Upper lobe of left lung (tissue), 6 donors: Measurements from ENCODE around the gene CFAP119. TPM values are rescaled to one million over a fixed set of nuclear protein-coding genes. Genes with fewer than 3 reads are reported as not detected.

ENCODE experiments used
- ATAC-seq, 2 donors: fragments of 200-7000 bp; cut with Tn5 transposase; one replicate each; pipeline ENCODE4 v1.9.1; 2022; ENCODE audit warnings: mild to moderate bottlenecking in 2 of 2, moderate library complexity in 2 of 2; ENCODE audit not compliant: low FRiP score in 2 of 2
- DNase-seq, 2 donors: peaks; one replicate each; pipeline ENCODE4 v3.0.0-alpha.2; 2019 to 2020
- H3K27ac ChIP-seq, 4 donors: fragments of 200-600 bp; sonication (generic); one replicate each; pipeline ENCODE4 v1.5.1; 2016 to 2019
- H3K27me3 ChIP-seq, 4 donors: fragments of 200-600 bp; sonication (generic); one replicate each; pipeline ENCODE4 v1.5.1; 2017 to 2019
- H3K36me3 ChIP-seq, 4 donors: fragments of 200-600 bp; sonication (generic); one replicate each; pipeline ENCODE4 v1.5.1; 2016 to 2019
- H3K4me1 ChIP-seq, 4 donors: fragments of 200-600 bp; sonication (generic); one replicate each; pipeline ENCODE4 v1.5.1; 2018 to 2019
- H3K4me3 ChIP-seq, 4 donors: fragments of 200-600 bp; sonication (generic); one replicate each; pipeline ENCODE4 v1.5.1; 2017 to 2019; ENCODE audit warnings: mild to moderate bottlenecking in 2 of 4, moderate library complexity in 1 of 4
- H3K9me3 ChIP-seq, 4 donors: fragments of 200-600 bp; sonication (generic); one replicate each; pipeline ENCODE4 v1.5.1; 2018 to 2019
- CTCF ChIP-seq, 6 experiments: fragments of 450-650 bp in 4 of 6; fragments of 200-600 bp in 2 of 6; sonication (generic) in 2 of 6; IDR thresholded peaks; one replicate each; pipeline ENCODE4 v1.5.1; 2016 to 2019; ENCODE audit warnings: antibody characterized with exemption in 6 of 6
- EP300 ChIP-seq, 4 donors: sonication (generic); formaldehyde crosslinking; IDR thresholded peaks; one replicate each; pipeline ENCODE4 v1.5.1; 2017; ENCODE audit warnings: antibody characterized with exemption in 4 of 4, control low read depth in 2 of 4
- POLR2A ChIP-seq, 4 donors: fragments of 450-650 bp; IDR thresholded peaks; one replicate each; pipeline ENCODE4 v1.5.1; 2016 to 2017; ENCODE audit warnings: antibody characterized with exemption in 4 of 4, mild to moderate bottlenecking in 2 of 4
- POLR2AphosphoS5 ChIP-seq, 2 donors: sonication (generic); formaldehyde crosslinking; IDR thresholded peaks; one replicate each; pipeline ENCODE4 v1.5.1; 2017; ENCODE audit warnings: antibody characterized with exemption in 2 of 2
- WGBS, 2 donors: methylation state at CpG; one replicate each; pipeline ENCODE4 v1.1.5; 2017 to 2018; 5-methylcytosine and 5-hydroxymethylcytosine counted together
- small RNA-seq, 4 donors: library from RNA; depleted of rRNA; stranded (forward); fragments of <200 nt; gene quantifications; one replicate each; pipeline ENCODE3, GENCODE V24; 2016
- total RNA-seq, 6 donors: library from RNA; depleted of rRNA in 4 of 6; stranded (reverse); fragments of >200 nt in 4 of 6; gene quantifications; one replicate each; pipeline versions ENCODE4 v1.1.0 to v1.2.1, GENCODE V29; 2016 to 2021
- donor health status: DM: no; HTN: no; CAD: no; lungs with moderate emphysema.
- donor health status: DM: no; HTN: yes; CAD: no; lungs with severe emphysema.

Gene CFAP119
- total RNA-seq, 6 donors from 2014 or later, result 6.1 to 45.1 (median 16.0) TPM

- 88 to 93% methylated on average over 1 of the region's 1 CpG for WGBS, 2 donors
- H3K4me3 ChIP-seq, result no peak overlapping the region
- H3K36me3 ChIP-seq, result peaks cover 64 to 100% (median 94%) of the 10 kb centered on the region in 4 donors
- no peaks in the 10 kb centered on the region for H3K27me3 ChIP-seq
- DNase-seq (no peak), ATAC-seq (no peak)
- TF ChIP-seq POLR2A (IDR thresholded peaks at IDR 0.05) (no peak), CTCF (IDR thresholded peaks at IDR 0.05) (no peak), EP300 (IDR thresholded peaks at IDR 0.05) (no peak), POLR2AphosphoS5 (IDR thresholded peaks at IDR 0.05) (no peak)
- H3K9me3 ChIP-seq, result no peaks in the 10 kb centered on the region
- no peak overlapping the region for H3K27ac ChIP-seq
- peaks cover 3 to 16% (median 11%) of the 10 kb centered on the region in 4 donors for H3K4me1 ChIP-seq
Observed at GRCh38 chr16:30711712-30712111, 50.1 kb downstream of the CFAP119 start.

GRCh38 chr16:30710971-30711370, 50.9 kb downstream of the CFAP119 start:
- TF ChIP-seq EP300 (IDR thresholded peaks at IDR 0.05) (no peak), POLR2A (IDR thresholded peaks at IDR 0.05) (no peak), CTCF (IDR thresholded peaks at IDR 0.05) (no peak), POLR2AphosphoS5 (IDR thresholded peaks at IDR 0.05) (no peak)
- H3K9me3 ChIP-seq, result no peaks in the 10 kb centered on the region
- no peak for ATAC-seq
- peaks cover 3 to 14% (median 6%) of the 10 kb centered on the region in 4 donors for H3K4me1 ChIP-seq
- DNase-seq, result no peak
- WGBS, 2 donors, result 97% methylated on average over 4 of the region's 4 CpGs
- H3K36me3 ChIP-seq, result peaks cover 64 to 100% (median 94%) of the 10 kb centered on the region in 4 donors
- no peak overlapping the region for H3K4me3 ChIP-seq
- H3K27me3 ChIP-seq, result no peaks in the 10 kb centered on the region
- no peak overlapping the region for H3K27ac ChIP-seq

Small RNA genes lying within 50 kb of the gene (small RNA-seq; reads per million reads assigned to genes)
- 0.11 to 1.6 (median 0.39) reads per million in 4 donors for gene SNORA30

Other genes with a start within 250 kb of the CFAP119 start
- 10 to 100 TPM; 27.3 to 58.7 (median 34.8) TPM for gene ZNF768, start 235.5 kb downstream of the CFAP119 start, total RNA-seq
- gene ZNF747, start 227.2 kb downstream of the CFAP119 start, total RNA-seq, result 10 to 100 TPM; 11.0 to 15.5 (median 11.5) TPM
- 10 to 100 TPM in 4 of 6 donors, 1 to 10 TPM in 2; 7.6 to 18.9 (median 10.6) TPM for gene ZNF764, start 203.7 kb downstream of the CFAP119 start, total RNA-seq
- 10 to 100 TPM; 15.0 to 34.6 (median 18.8) TPM for gene ZNF688, start 190.3 kb downstream of the CFAP119 start, total RNA-seq
- 10 to 100 TPM in 4 of 6 donors, 1 to 10 TPM in 2; 7.3 to 52.4 (median 15.3) TPM for gene ZNF785, start 176.4 kb downstream of the CFAP119 start, total RNA-seq
- gene ZNF689, start 151.7 kb downstream of the CFAP119 start, total RNA-seq, result 10 to 100 TPM in 2 of 6 donors, 1 to 10 TPM in 4; 3.1 to 10.9 (median 8.9) TPM
- 100 to 1,000 TPM in 1 of 6 donors, 10 to 100 TPM in 5; 34.5 to 160 (median 54.9) TPM for gene PRR14, start 111.1 kb downstream of the CFAP119 start, total RNA-seq
- 100 to 1,000 TPM in 1 of 6 donors, 10 to 100 TPM in 5; 38.0 to 150 (median 70.4) TPM for gene FBRS, start 103.6 kb downstream of the CFAP119 start, total RNA-seq
- gene SRCAP, start 62.9 kb downstream of the CFAP119 start, total RNA-seq, result 100 to 1,000 TPM in 1 of 6 donors, 10 to 100 TPM in 5; 38.3 to 102 (median 66.0) TPM
- 10 to 100 TPM; 27.4 to 70.2 (median 33.5) TPM for gene PHKG2, start 13.6 kb downstream of the CFAP119 start, total RNA-seq
- gene RNF40, start 260 bp upstream of the CFAP119 start, total RNA-seq, result 100 to 1,000 TPM in 2 of 6 donors, 10 to 100 TPM in 4; 69.9 to 137 (median 95.2) TPM
- gene ZNF629, start 25.1 kb upstream of the CFAP119 start, total RNA-seq, result 10 to 100 TPM; 13.1 to 32.5 (median 14.8) TPM
- gene BCL7C, start 132.0 kb upstream of the CFAP119 start, total RNA-seq, result 10 to 100 TPM; 15.7 to 32.8 (median 28.2) TPM
- gene CTF1, start 134.6 kb upstream of the CFAP119 start, total RNA-seq, result 10 to 100 TPM in 2 of 6 donors, 1 to 10 TPM in 4; 4.2 to 14.5 (median 7.1) TPM
- 10 to 100 TPM in 4 of 6 donors, 1 to 10 TPM in 2; 7.3 to 40.9 (median 15.5) TPM for gene FBXL19, start 161.5 kb upstream of the CFAP119 start, total RNA-seq
- 10 to 100 TPM; 22.2 to 33.9 (median 28.4) TPM for gene ORAI3, start 187.0 kb upstream of the CFAP119 start, total RNA-seq
- gene SETD1A, start 195.7 kb upstream of the CFAP119 start, total RNA-seq, result 10 to 100 TPM in 5 of 6 donors, 1 to 10 TPM in 1; 9.1 to 30.4 (median 17.0) TPM
- gene HSD3B7, start 223.1 kb upstream of the CFAP119 start, total RNA-seq, result 10 to 100 TPM; 10.5 to 38.8 (median 21.3) TPM
- gene STX1B, start 248.6 kb upstream of the CFAP119 start, total RNA-seq, result 1 to 10 TPM in 2 of 6 donors, under 1 TPM in 4; 0.30 to 2.1 (median 0.51) TPM